Islet precursor cell (in vitro differentiated cells): ENCODE measurements around the gene CLMN.
A peak's percentile ranks its signal among the peaks of the same experiment; 100 is the strongest.

Experiments used
- DNase-seq: peaks from one replicate; pipeline ENCODE4 v3.0.0-alpha.2; 2018

CLMN gene

DNA sequence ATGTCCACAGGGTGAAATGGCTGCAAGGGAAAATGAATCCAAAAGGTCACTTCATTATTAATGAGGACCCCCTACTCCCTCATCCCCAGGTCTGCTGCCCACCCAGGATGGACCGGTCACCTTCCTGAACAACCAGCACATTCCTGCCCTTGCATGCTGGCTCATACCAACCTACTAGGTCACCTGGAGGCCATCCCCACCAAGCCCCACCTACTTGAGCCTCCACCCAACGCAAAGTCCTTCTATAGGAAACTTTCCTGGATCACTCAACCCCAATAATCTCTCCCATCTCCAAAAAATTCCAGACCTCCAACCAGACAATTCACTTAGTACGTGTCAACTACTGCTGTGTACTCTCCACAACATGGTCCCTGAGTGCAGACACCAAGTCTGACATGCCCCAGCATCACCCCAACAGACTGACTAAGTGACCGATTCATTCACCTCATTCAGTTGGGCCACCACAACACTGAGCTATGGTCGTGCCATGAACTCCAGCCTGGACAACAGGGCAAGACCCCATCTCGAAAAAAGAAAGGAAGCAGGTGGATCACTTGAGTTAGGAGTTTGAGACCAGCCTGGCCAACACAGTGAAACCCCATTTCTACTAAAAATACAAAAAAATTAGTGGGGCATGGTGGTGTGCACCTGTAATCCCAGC, 18.1 kb downstream of the CLMN start:
- no peak for DNase-seq

GRCh38 chr14:95300697-95301526, 18.8 kb downstream of the CLMN start:
- no peak for DNase-seq

- DNase-seq = no peak
Observed at GRCh38 chr14:95300002-95300696, 19.6 kb downstream of the CLMN start.

GRCh38 chr14:95299271-95299670, 20.4 kb downstream of the CLMN start:
- no peak for DNase-seq

DNA sequence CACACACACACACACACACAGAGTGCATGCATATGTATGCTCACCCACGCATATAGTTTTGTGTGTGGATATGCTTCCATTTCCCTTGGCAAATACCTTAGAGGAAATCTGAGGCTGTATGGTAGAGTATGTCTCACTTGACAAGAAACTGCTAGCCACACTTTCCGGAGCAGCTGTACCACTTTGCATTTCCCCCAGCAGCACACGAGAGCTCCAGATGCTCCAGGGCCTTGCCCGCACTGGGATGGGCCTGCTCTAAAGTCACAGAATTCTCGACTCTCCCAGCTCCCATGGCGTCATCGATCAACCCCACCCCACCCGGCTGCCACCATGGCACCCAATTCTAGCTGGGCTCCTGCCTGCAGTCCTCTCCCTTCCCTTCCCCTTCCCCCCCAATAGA, 21.9 kb downstream of the CLMN start:
- DNase-seq = no peak

- no peak for DNase-seq
Observed at GRCh38 chr14:95296966-95297365, 22.7 kb downstream of the CLMN start.

DNA sequence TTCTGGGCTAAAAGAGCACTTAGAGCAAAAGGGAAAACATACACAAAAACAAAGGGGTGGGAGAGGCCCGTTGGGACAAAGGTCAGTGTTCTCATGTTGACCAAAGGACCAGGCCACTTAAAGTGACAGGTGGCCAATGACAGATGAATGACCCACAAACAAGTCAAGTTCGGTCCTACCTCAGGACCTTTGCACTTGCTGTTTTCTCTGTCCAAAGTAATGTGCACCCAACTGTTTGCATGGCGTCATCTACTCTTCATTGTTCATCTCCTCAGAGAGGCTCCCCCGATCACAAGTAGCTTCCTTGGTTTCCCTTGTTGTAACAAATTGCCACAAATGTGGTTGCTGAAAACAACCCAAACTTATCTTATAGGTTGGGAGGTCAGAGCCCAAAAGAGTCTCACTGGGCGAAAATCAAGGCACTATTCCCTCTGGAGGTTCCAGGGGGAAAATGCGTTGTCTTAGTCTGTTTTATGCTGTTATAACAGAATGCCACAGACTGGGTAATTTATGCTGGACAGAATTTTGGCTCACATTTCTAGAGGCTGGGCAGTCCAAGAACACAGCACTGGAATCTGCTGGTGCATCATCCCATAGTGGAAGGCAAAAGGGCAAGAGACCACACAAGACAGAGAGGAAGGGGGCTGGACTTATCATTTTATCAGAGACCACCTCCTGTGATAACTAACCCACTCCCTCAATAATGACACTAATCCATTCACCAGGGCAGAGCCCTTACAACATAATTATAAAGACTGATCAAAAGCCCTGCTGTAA, 23.9 kb downstream of the CLMN start:
- peak; percentile 3 for DNase-seq

- peak; percentile 29 for DNase-seq
Observed at GRCh38 chr14:95294834-95295599, 24.7 kb downstream of the CLMN start.

GRCh38 chr14:95294320-95294719, 25.4 kb downstream of the CLMN start:
- DNase-seq = peak; percentile 26

DNA sequence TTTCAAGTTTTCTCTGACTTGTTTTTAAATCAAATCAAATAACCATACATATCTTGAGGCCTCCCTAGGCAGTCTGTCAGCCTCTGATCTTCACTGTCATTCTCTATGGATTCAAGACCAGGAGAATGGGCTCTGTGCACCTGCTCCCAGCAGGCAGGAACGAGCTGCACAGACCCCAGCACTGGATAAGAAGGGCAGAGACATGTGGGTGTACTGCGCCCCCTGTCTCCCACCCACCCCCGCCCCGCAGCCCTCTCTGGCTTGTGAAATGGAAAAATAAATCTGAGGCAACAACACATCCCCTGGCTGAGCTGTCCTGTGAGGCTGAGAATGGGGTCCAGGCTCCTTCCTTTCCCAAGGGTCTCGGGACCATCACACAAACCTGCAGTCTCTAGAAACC, 26.3 kb downstream of the CLMN start:
- peak; percentile 19 for DNase-seq

GRCh38 chr14:95292660-95293425, 26.9 kb downstream of the CLMN start:
- DNase-seq = no peak

DNA sequence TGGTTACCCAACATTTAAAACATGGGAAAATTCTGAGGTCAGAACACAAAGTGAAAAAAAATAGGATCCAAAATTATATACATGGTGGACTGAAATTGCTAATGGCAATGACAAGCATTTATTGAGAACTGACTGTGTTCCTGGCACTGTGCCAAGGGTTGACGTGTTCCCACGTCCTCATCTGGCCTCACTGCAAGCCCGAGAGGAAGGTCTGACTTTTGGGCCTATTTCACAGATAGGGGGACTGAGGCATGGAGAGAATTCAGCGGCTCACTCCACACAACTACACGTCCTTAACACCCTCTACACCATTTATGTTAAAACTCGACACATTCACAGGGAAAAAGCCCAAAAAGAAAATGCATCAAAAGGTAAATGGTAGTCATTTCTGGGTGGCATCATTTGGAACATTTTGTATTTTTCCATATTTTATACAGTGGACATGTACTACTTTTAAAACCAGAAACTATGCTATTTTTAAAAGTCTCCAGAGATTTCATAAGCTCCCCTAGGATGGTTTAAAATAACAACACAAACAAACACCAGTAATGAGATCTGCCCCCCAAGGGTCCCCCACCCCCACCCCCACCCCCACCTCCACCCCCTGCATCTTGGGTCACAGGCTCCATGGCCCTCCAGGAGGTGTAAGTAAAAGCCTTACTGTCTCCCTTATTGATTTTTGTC, 27.7 kb downstream of the CLMN start:
- peak; percentile 21 for DNase-seq

DNA sequence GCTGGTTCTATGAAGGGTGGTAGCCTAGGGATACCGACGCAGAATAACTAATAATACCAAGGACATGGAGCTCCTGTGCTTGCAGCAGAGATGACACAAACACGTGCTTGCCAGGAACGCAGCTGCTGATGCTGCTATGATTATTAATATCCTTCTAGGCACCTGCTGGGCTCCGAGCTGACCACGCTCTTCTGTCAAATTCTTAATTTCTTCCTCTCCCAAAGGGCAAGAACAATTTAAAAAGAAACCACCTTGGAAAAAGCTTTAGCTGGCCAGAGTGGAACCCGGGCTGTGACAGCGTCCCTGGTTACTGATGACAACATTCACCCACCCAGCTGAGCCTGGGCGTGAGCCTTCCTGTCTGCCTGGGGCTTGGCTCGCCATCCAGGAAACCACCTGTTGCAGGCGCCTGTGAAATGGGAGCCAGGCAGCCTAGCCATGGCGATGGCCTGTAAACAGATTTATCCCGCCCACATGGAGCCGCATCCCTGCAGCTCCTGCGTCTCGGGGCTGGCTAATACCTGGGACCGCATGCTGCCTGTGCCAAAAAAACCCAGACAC, 28.8 kb downstream of the CLMN start:
- peak; percentile 54 for DNase-seq

DNA sequence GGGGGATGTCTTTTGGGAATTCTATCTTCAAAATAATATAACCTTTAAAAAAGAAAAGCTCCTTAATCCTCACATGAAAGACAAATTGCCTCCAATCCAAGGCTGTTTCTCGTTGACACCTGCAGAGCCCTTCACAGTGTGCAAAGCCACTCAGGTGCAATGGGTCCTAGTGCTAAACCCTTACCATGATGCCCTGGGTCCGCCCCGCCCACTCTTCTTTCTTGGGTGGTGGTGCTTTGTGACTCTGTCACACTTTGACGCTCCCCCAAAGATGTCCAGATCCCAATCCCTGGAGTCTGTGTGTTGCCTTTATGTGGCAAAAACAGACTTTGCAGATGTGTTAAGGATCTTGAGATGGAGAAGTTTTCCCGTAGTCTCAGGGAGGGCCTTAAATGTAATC, 29.7 kb downstream of the CLMN start:
- peak; percentile 13 for DNase-seq

GRCh38 chr14:95289323-95290010, 30.2 kb downstream of the CLMN start:
- peak; percentile 39 for DNase-seq

- peak; percentile 11 for DNase-seq
Observed at GRCh38 chr14:95288672-95289322, 30.9 kb downstream of the CLMN start.

GRCh38 chr14:95287176-95287754, 32.4 kb downstream of the CLMN start:
- peak; percentile 40 for DNase-seq

- DNase-seq = peak; percentile 28
Observed at GRCh38 chr14:95286645-95287044, 33.1 kb downstream of the CLMN start.

DNA sequence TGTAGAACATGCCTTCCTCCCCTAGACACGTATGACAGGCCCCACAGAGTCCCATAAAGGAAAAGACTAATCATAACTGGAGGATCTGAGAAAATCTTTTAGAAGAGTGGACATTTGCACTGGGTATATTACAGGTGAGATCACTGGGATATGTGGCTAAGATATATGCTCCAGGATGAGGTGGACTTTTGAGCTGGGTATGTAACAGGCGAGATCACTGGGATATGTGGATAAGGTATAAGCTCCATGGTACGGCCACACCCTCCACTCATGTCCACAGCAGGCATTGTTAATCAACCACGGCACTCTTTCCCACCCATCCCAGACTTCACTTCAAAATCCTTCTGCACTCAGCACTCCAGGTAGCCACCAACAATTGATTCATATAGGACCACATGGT, 34.1 kb downstream of the CLMN start:
- peak; percentile 8 for DNase-seq
